HG03575 (cell line): Measurements from ENCODE around the gene ZNF622.
A peak's percentile ranks its signal among the peaks of the same experiment; 100 is the strongest.

Experiments used
- ATAC-seq: cut with Tn5 transposase; IDR thresholded peaks from one replicate; pipeline ENCODE4 v1.9.1; 2021; ENCODE audit not compliant: unreplicated experiment, insufficient number of reproducible peaks, low FRiP score; ENCODE audit errors: extremely low read depth

The ZNF622 gene

GRCh38 chr5:16465544-16466432 lies at the start of gene ZNF622:
ZNF622 (minus strand) TSS chr5:16465800; CDS start chr5:16465665, 135 bp downstream.
- peak; percentile 46 for ATAC-seq

GRCh38 chr5:16510098-16510497 lies 44.5 kb upstream of the ZNF622 start:
- no peak for ATAC-seq

GRCh38 chr5:16508730-16509531 lies 43.3 kb upstream of the ZNF622 start:
- ATAC-seq: no peak

GRCh38 chr5:16507716-16508115 lies 42.1 kb upstream of the ZNF622 start:
- no peak for ATAC-seq

GRCh38 chr5:16505904-16506303 lies 40.3 kb upstream of the ZNF622 start:
- ATAC-seq: no peak

GRCh38 chr5:16505140-16505891 lies 39.7 kb upstream of the ZNF622 start:
- ATAC-seq: no peak

- no peak for ATAC-seq
Observed at GRCh38 chr5:16504571-16504970, 39.0 kb upstream of the ZNF622 start.

- ATAC-seq: no peak
Observed at GRCh38 chr5:16502866-16503265, 37.3 kb upstream of the ZNF622 start.

GRCh38 chr5:16500024-16500423 lies 34.4 kb upstream of the ZNF622 start:
- no peak for ATAC-seq

GRCh38 chr5:16497546-16497945 lies 31.9 kb upstream of the ZNF622 start:
- ATAC-seq: no peak

- ATAC-seq: no peak
Observed at GRCh38 chr5:16493261-16493660, 27.7 kb upstream of the ZNF622 start.

- no peak for ATAC-seq
Observed at GRCh38 chr5:16492398-16493140, 27.0 kb upstream of the ZNF622 start.

- ATAC-seq: no peak
Observed at GRCh38 chr5:16490911-16491310, 25.3 kb upstream of the ZNF622 start.

- ATAC-seq: no peak
Observed at GRCh38 chr5:16489322-16489791, 23.8 kb upstream of the ZNF622 start.

- no peak for ATAC-seq
Observed at GRCh38 chr5:16487456-16487855, 21.9 kb upstream of the ZNF622 start.

- no peak for ATAC-seq
Observed at GRCh38 chr5:16486711-16487111, 21.1 kb upstream of the ZNF622 start.

- ATAC-seq: no peak
Observed at GRCh38 chr5:16485656-16486055, 20.1 kb upstream of the ZNF622 start.

GRCh38 chr5:16484081-16484480 lies 18.5 kb upstream of the ZNF622 start:
- no peak for ATAC-seq

GRCh38 chr5:16483361-16483760 lies 17.8 kb upstream of the ZNF622 start:
- ATAC-seq: no peak
